HCT116 (cell line): ENCODE measurements around the gene UQCRH. TPM values are rescaled to one million over a fixed set of nuclear protein-coding genes. Genes with fewer than 3 reads are reported as not detected.

ENCODE experiments used
- ATAC-seq: fragments of 200-7000 bp; cut with Tn5 transposase; 2 replicates; pipeline ENCODE4 v1.9.1; 2020; ENCODE audit warnings: mild to moderate bottlenecking, moderate library complexity
- BruUV-seq: library from RNA; stranded (reverse); fragments of 400-500 nt; replicated peaks from 2 replicates; lab custom pipeline; 2021; lab: Mats Ljungman, UMichigan
- CTCF ChIA-PET: fragments of 300-600 bp; sonication (Branson Sonifier 250); formaldehyde crosslinking; loops from one replicate; lab custom pipeline; 2021; ENCODE audit warnings: antibody characterized with exemption; lab: Charles Lee
- POLR2A ChIA-PET: fragments of 300-600, 350-600 bp; sonication (Branson Sonifier 250); formaldehyde crosslinking; loops from one replicate; lab custom pipeline; 2021; ENCODE audit warnings: antibody characterized with exemption; lab: Charles Lee
- RAD21 ChIA-PET, 2 experiments: fragments of 300-600 bp; sonication (Branson Sonifier 250); formaldehyde crosslinking; loops; one replicate each; lab custom pipeline; 2023; ENCODE audit warnings: low total read pairs in 2 of 2; ENCODE audit not compliant: uncharacterized antibody in 2 of 2, unreplicated experiment in 2 of 2, low non-redundant PET in 1 of 2; lab: Charles Lee
- DNase-seq: peaks from one replicate; pipeline ENCODE4 v3.0.0-alpha.2; 2010; ENCODE audit warnings: low read depth, low spot score
- H2AFZ ChIP-seq: fragments of 200-600 bp; shearing (Covaris generic), sonication (generic); 2 replicates; pipeline ENCODE4 v1.6.1; 2017; ENCODE audit warnings: low read depth, mixed run types, mixed read lengths, antibody characterized with exemption, low read length; ENCODE audit not compliant: poor library complexity, severe bottlenecking
- H3K27ac ChIP-seq: 2 replicates; pipeline ENCODE4 v1.5.1; 2012; ENCODE audit warnings: low read depth, low read length
- H3K27me3 ChIP-seq: fragments of 200-600 bp; sonication (generic); 2 replicates; pipeline ENCODE4 v1.6.1; 2016; ENCODE audit warnings: mixed run types, low read length, mixed read lengths; ENCODE audit not compliant: insufficient read depth
- H3K36me3 ChIP-seq, 2 experiments: fragments of 200-500 bp in 1 of 2; fragments of 200-600 bp in 1 of 2; sonication (Bioruptor generic) in 1 of 2; sonication (generic) in 1 of 2; 2 replicates each; pipeline versions ENCODE4 v1.5.1 to v1.6.1; 2014 to 2016; ENCODE audit warnings: low read length in 2 of 2, inconsistent platforms in 1 of 2, mixed read lengths in 1 of 2, mixed run types in 1 of 2; ENCODE audit not compliant: insufficient read depth in 2 of 2, control insufficient read depth in 1 of 2
- H3K4me1 ChIP-seq, 2 experiments: fragments of 200-600 bp in 1 of 2; sonication (generic) in 1 of 2; 2 replicates each; pipeline versions ENCODE4 v1.5.1 to v1.6.1; 2012 to 2017; ENCODE audit warnings: low read length in 2 of 2, inconsistent platforms in 1 of 2, mild to moderate bottlenecking in 1 of 2, mixed read lengths in 1 of 2, mixed run types in 1 of 2, moderate library complexity in 1 of 2; ENCODE audit not compliant: insufficient read depth in 2 of 2, control insufficient read depth in 1 of 2
- H3K4me2 ChIP-seq: fragments of 200-600 bp; sonication (generic); 2 replicates; pipeline ENCODE4 v1.6.1; 2017; ENCODE audit warnings: mixed run types, low read length, mixed read lengths
- H3K4me3 ChIP-seq, 2 experiments: fragments of 200-600 bp in 1 of 2; sonication (generic) in 1 of 2; replicated peaks in 1 of 2; 2 replicates each; pipeline ENCODE4 v1.5.1; 2011 to 2016; ENCODE audit warnings: low read length in 2 of 2, control low read depth in 1 of 2, low read depth in 1 of 2, mild to moderate bottlenecking in 1 of 2, mixed read lengths in 1 of 2, mixed run types in 1 of 2
- H3K79me2 ChIP-seq: fragments of 200-600 bp; sonication (generic); 2 replicates; pipeline ENCODE4 v1.6.1; 2017; ENCODE audit warnings: mild to moderate bottlenecking, mixed run types, low read length, moderate library complexity, mixed read lengths; ENCODE audit not compliant: insufficient read depth
- H3K9ac ChIP-seq: fragments of 200-600 bp; sonication (generic); 2 replicates; pipeline ENCODE4 v1.6.1; 2016; ENCODE audit warnings: low read length, mixed read lengths
- H3K9me2 ChIP-seq: fragments of 200-600 bp; sonication (generic), shearing (Covaris generic); 2 replicates; pipeline ENCODE4 v1.6.1; 2017; ENCODE audit warnings: mixed run types, mild to moderate bottlenecking, moderate library complexity; ENCODE audit not compliant: insufficient read depth
- H3K9me3 ChIP-seq, 2 experiments: fragments of 200-500 bp in 1 of 2; fragments of 200-600 bp in 1 of 2; sonication (Bioruptor generic) in 1 of 2; sonication (generic) in 1 of 2; 2 replicates each; pipeline ENCODE4 v1.6.1; 2014 to 2017; ENCODE audit warnings: low read length in 2 of 2, mixed read lengths in 2 of 2, inconsistent platforms in 1 of 2, low read depth in 1 of 2, mild to moderate bottlenecking in 1 of 2, mixed run types in 1 of 2, moderate library complexity in 1 of 2; ENCODE audit not compliant: control insufficient read depth in 1 of 2, insufficient read depth in 1 of 2
- H4K20me1 ChIP-seq: fragments of 200-600 bp; sonication (generic), shearing (Covaris generic); 2 replicates; pipeline ENCODE4 v1.6.1; 2017; ENCODE audit warnings: mixed run types, mild to moderate bottlenecking, moderate library complexity; ENCODE audit not compliant: insufficient read depth
- CBX3 ChIP-seq: IDR thresholded peaks from 2 replicates; pipeline ENCODE4 v1.6.1; 2012; ENCODE audit warnings: low read depth
- EGR1 ChIP-seq: IDR thresholded peaks from 2 replicates; pipeline ENCODE4 v1.6.1; 2012; ENCODE audit warnings: low read depth
- ELF1 ChIP-seq: IDR thresholded peaks from 2 replicates; pipeline ENCODE4 v1.6.1; 2012; ENCODE audit warnings: low read depth, borderline replicate concordance
- EZH2 ChIP-seq: fragments of 200-600 bp; sonication (generic); IDR thresholded peaks from 2 replicates; pipeline ENCODE4 v1.6.1; 2017; ENCODE audit warnings: antibody characterized with exemption, mixed run types
- EZH2phosphoT487 ChIP-seq: fragments of 200-600 bp; IDR thresholded peaks from 2 replicates; pipeline ENCODE4 v1.6.1; 2018; ENCODE audit warnings: antibody characterized with exemption, borderline replicate concordance
- FOSL1 ChIP-seq: IDR thresholded peaks from 2 replicates; pipeline ENCODE4 v1.6.1; 2012; ENCODE audit warnings: low read depth
- JUND ChIP-seq: IDR thresholded peaks from 2 replicates; pipeline ENCODE4 v1.6.1; 2012
- POLR2A ChIP-seq: IDR thresholded peaks from 2 replicates; pipeline ENCODE4 v1.7.0; 2011; ENCODE audit warnings: borderline replicate concordance; ENCODE audit not compliant: insufficient read depth, insufficient read length; ENCODE audit errors: extremely low read depth
- POLR2AphosphoS5 ChIP-seq: IDR thresholded peaks from 2 replicates; pipeline ENCODE4 v1.6.1; 2011; ENCODE audit warnings: mild to moderate bottlenecking, low read depth, low read length, moderate library complexity
- TCF7L2 ChIP-seq: IDR thresholded peaks from 2 replicates; pipeline ENCODE4 v1.7.0; 2011; ENCODE audit warnings: borderline replicate concordance, inconsistent platforms; ENCODE audit not compliant: insufficient read depth, insufficient read length; ENCODE audit errors: extremely low read depth
- ZFX ChIP-seq: fragments of 450-650 bp; IDR thresholded peaks from 2 replicates; pipeline ENCODE4 v1.6.1; 2017
- intact Hi-C: fragments of 100-400 bp; cut with micrococcal nuclease; formaldehyde crosslinking; loops from 2 replicates; pipeline ENCODE4 v1.10.0; 2022
- total RNA-seq: library from RNA; stranded (reverse); gene quantifications from one replicate; pipeline ENCODE4 v1.2.1, GENCODE V29; 2021; ENCODE audit not compliant: unreplicated experiment
- TF ChIP-seq, protein P1 (sequence below): IDR thresholded peaks from 2 replicates; pipeline ENCODE4 v1.6.1; 2012

Gene UQCRH
- total RNA-seq, 1 experiment from 2014 or later: 514 TPM

DNA sequence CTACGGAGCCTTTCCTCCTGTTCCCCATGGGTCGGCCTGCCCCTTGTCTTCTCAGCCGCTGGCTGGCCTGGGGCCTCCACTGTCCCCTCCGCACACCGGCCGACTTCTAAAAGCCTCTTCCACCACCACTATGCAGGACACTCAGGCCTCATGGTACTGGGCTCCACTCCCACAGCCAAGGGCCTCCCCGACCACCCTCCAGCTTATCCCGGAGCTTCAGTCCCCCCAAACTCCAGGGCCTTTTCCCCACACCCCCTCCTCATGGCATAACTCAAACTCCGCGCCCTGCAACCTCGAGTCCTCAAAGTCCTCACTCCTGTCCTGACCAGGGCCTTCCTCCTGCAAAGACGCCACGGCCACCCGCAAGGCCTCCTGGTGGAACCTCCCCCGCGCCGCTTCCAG lies 2.1 kb upstream of the UQCRH start:
- RAD21 ChIA-PET: no interaction called here
- CTCF ChIA-PET: no interaction called here

DNA sequence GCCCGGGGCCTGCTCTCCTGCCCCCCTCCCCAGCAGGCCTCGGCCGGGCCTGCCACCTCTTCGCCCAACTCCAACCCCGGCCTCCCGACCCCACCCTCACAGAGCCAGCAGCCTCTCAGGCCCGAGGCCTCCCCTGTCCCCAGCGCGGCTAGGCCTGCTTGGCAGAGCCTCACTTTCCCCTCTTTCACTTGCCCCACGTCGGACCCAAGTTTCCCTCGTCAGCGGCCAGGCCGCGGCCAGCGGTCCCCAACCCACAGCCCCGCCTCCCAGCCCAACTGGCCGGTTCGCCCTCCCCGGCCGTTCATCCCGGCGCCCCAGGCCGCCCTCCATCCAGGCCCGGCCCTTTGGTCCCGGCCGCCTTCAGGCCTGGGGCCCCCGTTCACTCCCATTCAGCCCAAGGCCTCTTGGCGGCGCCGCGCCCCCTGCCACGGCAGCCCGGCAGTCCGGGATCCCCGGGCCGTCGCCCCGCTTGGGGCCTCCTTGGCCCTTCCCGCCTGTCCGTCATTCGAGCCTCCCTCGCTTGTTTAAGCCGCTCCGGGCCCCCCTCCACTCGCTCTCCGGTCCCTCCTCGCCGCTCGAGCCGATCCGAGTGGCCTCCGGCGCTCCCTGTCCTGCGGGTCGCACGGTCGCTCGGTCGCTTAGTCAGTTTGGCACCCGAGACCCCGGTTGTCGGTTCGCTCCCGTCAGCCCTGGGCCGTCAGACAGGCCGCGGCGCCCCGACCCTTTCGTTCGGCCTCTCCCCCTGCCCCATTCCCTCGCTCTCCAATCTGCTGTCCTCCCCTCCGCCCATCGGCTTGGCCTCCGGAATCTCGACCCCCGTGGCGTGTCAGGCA lies 1.5 kb upstream of the UQCRH start:
- DNase-seq (no peak), ATAC-seq (peak; percentile 37)
- Histone ChIP-seq H3K9me3 (no peaks in the 10 kb centered on the region), H3K36me3 (peaks cover 7 to 14% of the 10 kb centered on the region in 2 experiments; a peak in 3 of 4 replicates), H3K9ac (peak overlapping the region; percentile 87), H3K27me3 (no peaks in the 10 kb centered on the region), H3K4me3 (peak overlapping the region; percentile 81 to 92), H3K27ac (peak overlapping the region; percentile 94), H3K9me2 (no peaks in the 10 kb centered on the region), H3K4me1 (peaks cover 7 to 19% of the 10 kb centered on the region in 2 experiments; a peak in 3 of 4 replicates), H4K20me1 (no peaks in the 10 kb centered on the region), H3K79me2 (peaks cover 86% of the 10 kb centered on the region), H3K4me2 (peak overlapping the region; percentile 87), H2AFZ (no peak overlapping the region)
- BruUV-seq: no TSS peak
- ChIA-PET CTCF (no interaction called here), RAD21 (no interaction called here), POLR2A (no interaction called here)
- intact Hi-C loops: loop anchor here (2.0 kb wide), 1 partner anchor 39 kb away; the partner anchor contains the start of gene NSUN4
- TF ChIP-seq CBX3 (no peak), ELF1 (no peak), ZFX (peak; percentile 96), POLR2AphosphoS5 (peak; percentile 34; the same call in 1 of the 2 replicates), POLR2A (no peak), TCF7L2 (peak; percentile 17), FOSL1 (no peak), EZH2phosphoT487 (no peak), EGR1 (no peak)

More for the DNA sequence above, 2.1 kb upstream of the UQCRH start:
- H3K36me3 ChIP-seq: peaks cover 3 to 16% of the 10 kb centered on the region in 2 experiments; a peak in 3 of 4 replicates
- peak overlapping the region; percentile 87 for H3K9ac ChIP-seq
- H3K4me2 ChIP-seq: peak overlapping the region; percentile 87
- peaks cover 80% of the 10 kb centered on the region for H3K79me2 ChIP-seq
- POLR2A ChIA-PET: no interaction called here
- H3K9me3 ChIP-seq: no peaks in the 10 kb centered on the region
- ATAC-seq (peak; percentile 1; the same call in 1 of the 2 replicates), DNase-seq (no peak)
- no peak for TF ChIP-seq POLR2A
- no peak for TF ChIP-seq JUND
- TF ChIP-seq, protein P1, sequence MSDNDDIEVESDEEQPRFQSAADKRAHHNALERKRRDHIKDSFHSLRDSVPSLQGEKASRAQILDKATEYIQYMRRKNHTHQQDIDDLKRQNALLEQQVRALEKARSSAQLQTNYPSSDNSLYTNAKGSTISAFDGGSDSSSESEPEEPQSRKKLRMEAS: no peak
- no peak for TF ChIP-seq ELF1
- TF ChIP-seq EZH2: no peak
- no peak overlapping the region for H2AFZ ChIP-seq
- no peaks in the 10 kb centered on the region for H3K9me2 ChIP-seq
- peak overlapping the region; percentile 81 to 92 for H3K4me3 ChIP-seq
- no peaks in the 10 kb centered on the region for H4K20me1 ChIP-seq
- no peaks in the 10 kb centered on the region for H3K27me3 ChIP-seq
- BruUV-seq: no TSS peak
- intact Hi-C loops: no loop called here
- peak overlapping the region; percentile 94 for H3K27ac ChIP-seq
- peaks cover 7 to 19% of the 10 kb centered on the region in 2 experiments; a peak in 3 of 4 replicates for H3K4me1 ChIP-seq
